ENCODE results near the gene ZDHHC13. TPM values are rescaled to one million over a fixed set of nuclear protein-coding genes. Genes with fewer than 3 reads are reported as not detected.

ZDHHC13 gene
- total and polyA plus RNA-seq, 4 donors = 1.2 to 8.2 (median 2.7) TPM

DNA sequence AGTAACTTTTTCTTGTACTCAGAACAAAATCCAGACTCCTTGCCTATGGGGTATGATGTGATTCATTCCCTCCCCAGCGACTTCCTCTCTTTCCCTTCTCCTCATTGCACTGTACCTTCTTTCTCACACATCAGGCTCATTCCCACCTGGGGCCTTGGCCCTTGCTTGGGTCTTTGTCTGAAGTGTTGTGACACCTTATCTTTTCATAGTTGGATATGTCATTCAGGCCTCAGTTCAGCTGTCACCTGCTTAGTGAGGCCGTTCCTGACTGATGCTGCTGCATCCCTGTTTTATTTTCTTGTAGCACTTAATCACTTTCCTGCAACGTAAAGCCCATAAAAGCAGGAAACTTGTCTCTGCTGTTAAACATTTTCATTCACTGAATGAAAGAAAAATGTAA, 39.9 kb downstream of the ZDHHC13 start:
- no peaks in the 10 kb centered on the region for H3K9me3 ChIP-seq (ENCODE audit: control insufficient read depth in 4 of 4, low read length in 3 of 4)
- H3K36me3 ChIP-seq (ENCODE audit: control insufficient read depth in 4 of 4, insufficient read depth in 3 of 4, low read depth in 1 of 4, low read length in 3 of 4) = peaks cover 0 to 2% (median 0%) of the 10 kb centered on the region in 4 donors
- 79% methylated on average over 3 of the region's 3 CpGs for WGBS
- H3K4me1 ChIP-seq (ENCODE audit: control insufficient read depth in 4 of 4, insufficient read depth in 4 of 4, low read length in 3 of 4) = no peaks in the 10 kb centered on the region
- TF ChIP-seq RAD21 (IDR thresholded peaks at IDR 0.05) (no peak), YY1 (IDR thresholded peaks at IDR 0.05) (no peak), SP1 (IDR thresholded peaks at IDR 0.05) (no peak), FOXA1 (IDR thresholded peaks at IDR 0.05) (no peak), TAF1 (conservative IDR thresholded peaks at IDR 0.05) (no peak), EGR1 (IDR thresholded peaks at IDR 0.05; ENCODE audit: low read depth in 2 of 2) (no peak), FOXA2 (IDR thresholded peaks at IDR 0.05) (no peak), ATF3 (IDR thresholded peaks at IDR 0.05) (no peak), REST (IDR thresholded peaks at IDR 0.05) (no peak), RXRA (IDR thresholded peaks at IDR 0.05) (no peak), GABPA (IDR thresholded peaks at IDR 0.05 in 1 of 2, conservative IDR thresholded peaks at IDR 0.05 in 1 of 2) (no peak), NR2F2 (IDR thresholded peaks at IDR 0.05) (no peak)
- TF ChIP-seq, protein P1, sequence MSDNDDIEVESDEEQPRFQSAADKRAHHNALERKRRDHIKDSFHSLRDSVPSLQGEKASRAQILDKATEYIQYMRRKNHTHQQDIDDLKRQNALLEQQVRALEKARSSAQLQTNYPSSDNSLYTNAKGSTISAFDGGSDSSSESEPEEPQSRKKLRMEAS (IDR thresholded peaks at IDR 0.05) = no peak
- H3K27ac ChIP-seq (ENCODE audit: low read depth in 1 of 2, low read length in 2 of 2) = no peak overlapping the region
- no peaks in the 10 kb centered on the region for H3K27me3 ChIP-seq (ENCODE audit: control insufficient read depth in 4 of 4, insufficient read depth in 4 of 4, low read length in 3 of 4)
- no peak for DNase-seq (ENCODE audit: low spot score)
- no peak overlapping the region for H3K4me3 ChIP-seq (ENCODE audit: low read depth in 1 of 3, low read length in 3 of 3)
- H3K9ac ChIP-seq (ENCODE audit: low read depth in 1 of 2, low read length in 2 of 2) = no peak overlapping the region

GRCh38 chr11:19160847-19161246, 43.9 kb downstream of the ZDHHC13 start:
- H3K27me3 ChIP-seq (ENCODE audit: control insufficient read depth in 4 of 4, insufficient read depth in 4 of 4, low read length in 3 of 4) = no peaks in the 10 kb centered on the region
- H3K9ac ChIP-seq (ENCODE audit: low read depth in 1 of 2, low read length in 2 of 2) = no peak overlapping the region
- WGBS = 95% methylated on average over 6 of the region's 6 CpGs
- H3K4me1 ChIP-seq (ENCODE audit: control insufficient read depth in 4 of 4, insufficient read depth in 4 of 4, low read length in 3 of 4) = no peaks in the 10 kb centered on the region
- no peak for DNase-seq (ENCODE audit: low spot score)
- TF ChIP-seq CTCF (IDR thresholded peaks at IDR 0.05; ENCODE audit: low read depth, low read length, missing input control) (no peak), HNF4A (conservative IDR thresholded peaks at IDR 0.05) (no peak), RXRA (IDR thresholded peaks at IDR 0.05) (no peak), EGR1 (IDR thresholded peaks at IDR 0.05; ENCODE audit: low read depth in 2 of 2) (no peak), SP1 (IDR thresholded peaks at IDR 0.05) (no peak), HNF4G (IDR thresholded peaks at IDR 0.05) (no peak), NR2F2 (IDR thresholded peaks at IDR 0.05) (no peak), TAF1 (conservative IDR thresholded peaks at IDR 0.05) (no peak)
- no peak overlapping the region for H3K4me3 ChIP-seq (ENCODE audit: low read depth in 1 of 3, low read length in 3 of 3)
- no peaks in the 10 kb centered on the region for H3K9me3 ChIP-seq (ENCODE audit: control insufficient read depth in 4 of 4, low read length in 3 of 4)
- H3K27ac ChIP-seq (ENCODE audit: low read depth in 1 of 2, low read length in 2 of 2) = no peak overlapping the region
- peaks cover 0 to 2% (median 0%) of the 10 kb centered on the region in 4 donors for H3K36me3 ChIP-seq (ENCODE audit: control insufficient read depth in 4 of 4, insufficient read depth in 3 of 4, low read depth in 1 of 4, low read length in 3 of 4)
